ENCODE measurements around the gene NPHP4. TPM values are rescaled to one million over a fixed set of nuclear protein-coding genes. Genes with fewer than 3 reads are reported as not detected.
"Not testable (repeated sequence)": the region's sequence is repeated elsewhere in the genome, so short reads cannot be mapped to it uniquely, and the experiment has no call there.

Gene NPHP4
- total RNA-seq, 1 donor from 2014 or later: 3.2 TPM

GRCh38 chr1:5895446-5896406 is 96.5 kb downstream of the NPHP4 start:
- DNase-seq (ENCODE audit: low read depth) (no peak), FAIRE-seq (peak; percentile 13)
- TF ChIP-seq CTCF (IDR thresholded peaks at IDR 0.05; ENCODE audit: insufficient read depth, low read length, severe bottlenecking): no peak
- no peaks in the 10 kb centered on the region for H3K36me3 ChIP-seq (ENCODE audit: control insufficient read depth, insufficient read depth, low read length)
- H3K27me3 ChIP-seq (ENCODE audit: control insufficient read depth, insufficient read depth, low read length): no peaks in the 10 kb centered on the region
- H3K4me3 ChIP-seq (ENCODE audit: low read depth, low read length): no peak overlapping the region

GRCh38 chr1:5893699-5894278 is 98.4 kb downstream of the NPHP4 start:
- H3K36me3 ChIP-seq (ENCODE audit: control insufficient read depth, insufficient read depth, low read length); H3K4me3 ChIP-seq (ENCODE audit: low read depth, low read length); DNase-seq (ENCODE audit: low read depth); H3K27me3 ChIP-seq (ENCODE audit: control insufficient read depth, insufficient read depth, low read length); FAIRE-seq: not testable (repeated sequence)
- peak; percentile 27 for TF ChIP-seq CTCF (IDR thresholded peaks at IDR 0.05; ENCODE audit: insufficient read depth, low read length, severe bottlenecking)

- no peak for TF ChIP-seq CTCF (IDR thresholded peaks at IDR 0.05; ENCODE audit: insufficient read depth, low read length, severe bottlenecking)
- DNase-seq (ENCODE audit: low read depth) (no peak), FAIRE-seq (no peak)
- Histone ChIP-seq H3K36me3 (ENCODE audit: control insufficient read depth, insufficient read depth, low read length) (no peaks in the 10 kb centered on the region), H3K27me3 (ENCODE audit: control insufficient read depth, insufficient read depth, low read length) (no peaks in the 10 kb centered on the region), H3K4me3 (ENCODE audit: low read depth, low read length) (no peak overlapping the region)
Measured at GRCh38 chr1:5892329-5892728, 99.9 kb downstream of the NPHP4 start.

- no peak for DNase-seq (ENCODE audit: low read depth)
- Histone ChIP-seq H3K36me3 (ENCODE audit: control insufficient read depth, insufficient read depth, low read length) (no peaks in the 10 kb centered on the region), H3K27me3 (ENCODE audit: control insufficient read depth, insufficient read depth, low read length) (no peaks in the 10 kb centered on the region), H3K4me3 (ENCODE audit: low read depth, low read length) (no peak overlapping the region)
- no peak for TF ChIP-seq CTCF (IDR thresholded peaks at IDR 0.05; ENCODE audit: insufficient read depth, low read length, severe bottlenecking)
- FAIRE-seq: no peak
Measured at GRCh38 chr1:5891736-5892135, 100.5 kb downstream of the NPHP4 start.

GRCh38 chr1:5891137-5891536 is 101.1 kb downstream of the NPHP4 start:
- no peaks in the 10 kb centered on the region for H3K27me3 ChIP-seq (ENCODE audit: control insufficient read depth, insufficient read depth, low read length)
- no peak overlapping the region for H3K4me3 ChIP-seq (ENCODE audit: low read depth, low read length)
- no peak for DNase-seq (ENCODE audit: low read depth)
- H3K36me3 ChIP-seq (ENCODE audit: control insufficient read depth, insufficient read depth, low read length): no peaks in the 10 kb centered on the region
- no peak for FAIRE-seq
- TF ChIP-seq CTCF (IDR thresholded peaks at IDR 0.05; ENCODE audit: insufficient read depth, low read length, severe bottlenecking): no peak
